Measurements from ENCODE around the gene NME9.

The NME9 gene

DNA sequence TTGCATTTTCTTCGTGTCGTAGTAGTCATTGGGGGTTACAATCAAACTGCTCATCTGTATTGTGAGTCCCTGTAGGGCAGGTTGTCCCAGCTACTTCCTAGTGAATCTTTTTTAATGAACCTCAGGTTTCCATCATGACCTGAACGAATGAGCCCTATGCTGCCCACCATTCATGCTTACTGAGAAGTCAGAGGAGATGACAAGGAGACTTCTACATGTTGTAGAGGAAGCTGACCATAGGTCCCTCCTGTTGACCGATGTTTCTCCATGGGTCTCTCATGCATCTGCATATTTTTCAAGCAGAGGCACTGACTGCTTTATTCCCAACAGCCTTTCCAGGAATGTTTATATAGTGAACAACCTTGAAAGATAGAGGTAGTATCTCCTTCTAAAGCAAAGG is 5.0 kb upstream of the NME9 start:
- DNase-seq (ENCODE audit: low read depth, low spot score), result no peak

GRCh38 chr3:138332472-138333073 is 2.9 kb upstream of the NME9 start:
- DNase-seq (ENCODE audit: low read depth, low spot score), result no peak

DNA sequence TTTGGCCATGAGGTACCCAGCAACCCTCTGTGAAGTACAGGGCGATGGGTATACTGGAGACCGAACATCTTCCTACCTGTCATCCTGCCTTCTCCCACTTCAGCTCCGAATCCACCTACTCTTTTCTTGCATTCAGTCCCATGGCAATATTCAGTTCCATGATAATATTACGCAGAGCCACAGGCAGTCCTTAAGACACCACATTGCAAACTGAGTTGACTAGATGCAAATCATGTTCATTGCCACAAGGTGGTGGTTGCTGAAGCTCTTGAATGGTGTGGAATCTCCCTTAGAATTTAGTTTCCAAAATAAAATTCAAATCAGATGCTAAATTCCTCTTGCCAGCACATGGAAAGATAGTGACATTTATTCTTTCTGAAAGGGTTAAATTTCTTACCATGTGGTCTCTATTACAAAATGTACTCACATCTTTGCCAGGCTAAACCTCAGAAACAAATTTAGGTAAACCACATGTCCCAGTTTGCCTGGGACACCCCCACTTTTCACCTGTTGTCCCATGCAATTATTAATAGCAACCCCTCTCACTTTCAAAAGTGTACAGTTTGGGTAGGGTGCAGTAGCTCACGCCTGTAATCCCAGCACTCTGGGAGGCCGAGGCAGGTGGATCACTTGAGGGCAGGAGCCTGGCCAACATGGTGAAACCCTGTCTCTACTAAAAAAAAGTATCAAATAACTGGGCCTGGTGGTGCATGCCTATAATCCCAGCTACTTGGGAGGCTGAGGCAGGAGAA is 1.7 kb upstream of the NME9 start:
- DNase-seq (ENCODE audit: low read depth, low spot score), result no peak

DNA sequence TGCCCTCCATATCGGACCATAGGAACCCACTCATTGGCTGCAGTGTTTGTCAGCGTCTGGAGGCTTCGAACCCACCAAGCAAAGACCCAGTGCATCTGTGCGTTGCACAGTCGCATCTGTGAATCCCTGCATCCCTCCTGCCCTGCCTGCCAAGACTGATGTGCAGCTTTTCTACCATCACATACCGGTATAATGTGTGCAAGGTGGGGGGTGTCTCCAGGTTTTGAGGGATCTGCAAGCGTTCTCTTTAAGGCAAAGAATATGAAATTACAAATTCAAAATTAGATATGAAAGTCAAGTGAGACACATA is 288 bp upstream of the NME9 start:
- no peak for DNase-seq (ENCODE audit: low read depth, low spot score)

GRCh38 chr3:138328341-138328740 is 1.3 kb downstream of the NME9 start:
- no peak for DNase-seq (ENCODE audit: low read depth, low spot score)

- no peak for DNase-seq (ENCODE audit: low read depth, low spot score)
Observed at GRCh38 chr3:138327831-138328230, 1.8 kb downstream of the NME9 start.

- DNase-seq (ENCODE audit: low read depth, low spot score), result no peak
Observed at GRCh38 chr3:138326866-138327595, 2.6 kb downstream of the NME9 start.

GRCh38 chr3:138325990-138326389 is 3.7 kb downstream of the NME9 start:
- no peak for DNase-seq (ENCODE audit: low read depth, low spot score)

- no peak for DNase-seq (ENCODE audit: low read depth, low spot score)
Observed at GRCh38 chr3:138323971-138324370, 5.7 kb downstream of the NME9 start.

GRCh38 chr3:138317687-138318086 is 12.0 kb downstream of the NME9 start:
- DNase-seq (ENCODE audit: low read depth, low spot score), result no peak

- DNase-seq (ENCODE audit: low read depth, low spot score), result no peak
Observed at GRCh38 chr3:138314751-138315150, 14.9 kb downstream of the NME9 start.

- no peak for DNase-seq (ENCODE audit: low read depth, low spot score)
Observed at GRCh38 chr3:138310494-138310893, 19.2 kb downstream of the NME9 start.

GRCh38 chr3:138308783-138309182 is 20.9 kb downstream of the NME9 start:
- no peak for DNase-seq (ENCODE audit: low read depth, low spot score)

GRCh38 chr3:138307899-138308298 is 21.8 kb downstream of the NME9 start:
- DNase-seq (ENCODE audit: low read depth, low spot score), result no peak

DNA sequence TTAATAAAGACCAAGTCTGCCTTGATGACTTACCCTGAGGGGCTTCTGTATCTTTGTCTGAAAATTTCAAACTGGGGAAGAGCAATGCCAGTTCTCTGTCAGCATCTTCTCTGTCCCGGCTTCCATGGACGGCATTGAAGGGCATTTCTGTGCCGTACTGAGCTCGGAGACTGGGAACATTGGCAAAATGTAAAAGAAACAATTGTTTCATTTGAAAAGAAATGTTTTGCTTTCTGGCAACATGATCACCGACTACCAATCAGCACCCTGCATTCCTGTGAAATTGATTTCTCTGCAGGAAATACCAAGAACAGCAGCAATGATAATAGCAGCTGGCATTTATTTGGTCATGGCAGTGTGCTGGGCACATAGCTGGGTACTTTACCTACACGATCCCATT is 26.2 kb downstream of the NME9 start:
- DNase-seq (ENCODE audit: low read depth, low spot score), result no peak

- DNase-seq (ENCODE audit: low read depth, low spot score), result no peak
Observed at GRCh38 chr3:138300647-138301046, 29.0 kb downstream of the NME9 start.

GRCh38 chr3:138297876-138298275 is 31.8 kb downstream of the NME9 start:
- DNase-seq (ENCODE audit: low read depth, low spot score), result no peak

GRCh38 chr3:138297059-138297607 is 32.5 kb downstream of the NME9 start:
- no peak for DNase-seq (ENCODE audit: low read depth, low spot score)

DNA sequence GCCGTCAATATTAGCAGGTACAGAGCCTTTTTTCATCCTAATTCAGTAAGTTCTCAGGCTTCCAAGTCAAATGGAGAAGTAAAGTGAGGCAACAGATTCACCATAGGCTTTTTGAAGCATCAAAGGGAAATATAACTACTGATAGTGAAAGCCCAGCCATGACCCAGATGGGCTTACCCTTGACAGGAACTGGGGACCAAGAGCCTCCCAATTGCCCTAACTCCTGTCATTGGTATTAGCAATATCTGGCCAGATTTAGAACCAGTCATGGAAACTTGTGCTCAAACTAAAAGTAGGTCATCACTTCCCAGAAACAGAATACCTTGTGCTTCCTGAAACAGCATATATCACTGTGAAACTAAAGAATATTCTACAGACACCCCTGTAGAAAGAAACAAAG is 33.0 kb downstream of the NME9 start:
- DNase-seq (ENCODE audit: low read depth, low spot score), result no peak

GRCh38 chr3:138289701-138290100 is 40.0 kb downstream of the NME9 start:
- no peak for DNase-seq (ENCODE audit: low read depth, low spot score)

- DNase-seq (ENCODE audit: low read depth, low spot score), result no peak
Observed at GRCh38 chr3:138289260-138289659, 40.4 kb downstream of the NME9 start.

GRCh38 chr3:138284957-138285477 is 44.6 kb downstream of the NME9 start:
- DNase-seq (ENCODE audit: low read depth, low spot score), result no peak

GRCh38 chr3:138284079-138284478 is 45.6 kb downstream of the NME9 start:
- DNase-seq (ENCODE audit: low read depth, low spot score), result no peak

Measured in iPS DF 19.7 (cell line).